SU-DHL-6 (cell line): ENCODE results near the gene PALLD.

Experiments
- EZH2phosphoT487 ChIP-seq: fragments of 200-600 bp; sonication (generic), shearing (Covaris generic); conservative IDR thresholded peaks from 2 replicates; pipeline ENCODE4 v1.6.1; 2018; ENCODE audit warnings: mild to moderate bottlenecking, antibody characterized with exemption, low read length, moderate library complexity, mixed read lengths
- TF ChIP-seq, protein P1 (sequence below): fragments of 200-600 bp; sonication (generic); IDR thresholded peaks from one replicate; pipeline ENCODE4 v1.5.1; 2017; ENCODE audit warnings: antibody characterized with exemption, mild to moderate bottlenecking, low read length, moderate library complexity; ENCODE audit not compliant: insufficient read depth, poor library complexity, severe bottlenecking

DNA sequence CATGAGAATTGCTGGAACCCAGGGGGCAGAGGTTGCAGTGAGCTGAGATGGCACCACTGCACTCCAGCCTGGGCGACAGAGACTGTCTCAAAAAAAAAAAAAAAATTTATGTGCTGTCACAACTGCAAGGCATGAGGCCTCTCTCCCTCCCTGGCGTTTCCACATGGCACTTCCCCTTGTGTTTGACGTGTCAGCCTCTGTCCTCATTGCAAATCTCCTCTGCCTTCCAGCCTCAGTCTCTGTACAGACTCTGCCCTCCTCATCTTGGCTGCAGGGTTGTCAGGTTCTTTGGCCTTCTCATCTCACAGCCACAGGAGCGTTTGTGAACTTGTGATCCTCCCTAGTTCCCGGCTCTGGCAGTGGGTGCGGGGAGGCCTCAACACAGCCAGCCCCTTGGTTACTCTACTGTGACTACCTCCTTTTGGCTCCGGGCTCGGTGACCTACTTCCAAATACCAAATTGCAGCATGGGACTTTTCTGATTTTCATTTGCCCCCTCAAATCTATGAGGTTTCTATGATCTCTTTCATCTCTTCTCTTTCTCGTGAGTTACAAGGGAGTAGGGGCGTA lies 263.2 kb downstream of the PALLD start:
- TF ChIP-seq, protein P1, sequence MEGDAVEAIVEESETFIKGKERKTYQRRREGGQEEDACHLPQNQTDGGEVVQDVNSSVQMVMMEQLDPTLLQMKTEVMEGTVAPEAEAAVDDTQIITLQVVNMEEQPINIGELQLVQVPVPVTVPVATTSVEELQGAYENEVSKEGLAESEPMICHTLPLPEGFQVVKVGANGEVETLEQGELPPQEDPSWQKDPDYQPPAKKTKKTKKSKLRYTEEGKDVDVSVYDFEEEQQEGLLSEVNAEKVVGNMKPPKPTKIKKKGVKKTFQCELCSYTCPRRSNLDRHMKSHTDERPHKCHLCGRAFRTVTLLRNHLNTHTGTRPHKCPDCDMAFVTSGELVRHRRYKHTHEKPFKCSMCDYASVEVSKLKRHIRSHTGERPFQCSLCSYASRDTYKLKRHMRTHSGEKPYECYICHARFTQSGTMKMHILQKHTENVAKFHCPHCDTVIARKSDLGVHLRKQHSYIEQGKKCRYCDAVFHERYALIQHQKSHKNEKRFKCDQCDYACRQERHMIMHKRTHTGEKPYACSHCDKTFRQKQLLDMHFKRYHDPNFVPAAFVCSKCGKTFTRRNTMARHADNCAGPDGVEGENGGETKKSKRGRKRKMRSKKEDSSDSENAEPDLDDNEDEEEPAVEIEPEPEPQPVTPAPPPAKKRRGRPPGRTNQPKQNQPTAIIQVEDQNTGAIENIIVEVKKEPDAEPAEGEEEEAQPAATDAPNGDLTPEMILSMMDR: no peak
- no peak for TF ChIP-seq EZH2phosphoT487
